Fibroblast of the aortic adventitia (primary cell): ENCODE data around the gene GARIN1A. TPM values are rescaled to one million over a fixed set of nuclear protein-coding genes. Genes with fewer than 3 reads are reported as not detected.
"Not testable (repeated sequence)": the region's sequence is repeated elsewhere in the genome, so short reads cannot be mapped to it uniquely, and the experiment has no call there.

Experiments
- DNase-seq: peaks from one replicate; pipeline ENCODE4 v3.0.0-alpha.2; 2010; ENCODE audit warnings: low read depth
- H3K4me3 ChIP-seq: 2 replicates; pipeline ENCODE4 v1.5.1; 2011; ENCODE audit warnings: low read depth, mild to moderate bottlenecking, control low read depth, low read length, moderate library complexity
- total RNA-seq: library from RNA; depleted of rRNA; stranded (reverse); fragments of >200 nt; gene quantifications from 2 replicates; pipeline ENCODE4 v1.2.3, GENCODE V29; 2012; ENCODE audit warnings: low replicate concordance
- TF ChIP-seq, protein P1 (sequence below): IDR thresholded peaks from 2 replicates; pipeline ENCODE4 v1.5.1; 2011; ENCODE audit warnings: mild to moderate bottlenecking, low read length, control low read depth, inconsistent platforms; ENCODE audit not compliant: insufficient read depth

Gene GARIN1A
- total RNA-seq, 1 donor = 1.2 TPM

DNA sequence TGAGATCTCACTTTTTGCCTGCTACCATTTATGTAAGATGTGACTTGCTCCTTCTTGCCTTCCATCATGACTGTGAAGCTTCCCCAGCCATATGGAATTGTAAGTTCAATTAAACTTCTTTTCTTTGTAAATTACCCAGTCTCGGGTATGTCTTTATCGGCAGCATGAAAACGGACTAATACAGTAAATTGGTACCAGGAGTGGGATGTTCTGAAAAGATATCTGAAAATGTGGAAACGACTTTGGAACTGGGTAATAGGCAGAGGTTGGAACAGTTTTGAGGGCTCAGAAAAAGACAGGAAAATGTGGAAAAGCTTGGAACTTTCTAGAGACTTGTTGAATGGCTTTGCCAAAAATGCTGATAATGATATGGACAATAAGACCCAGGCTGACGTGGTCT lies 10.6 kb upstream of the GARIN1A start:
- no peak overlapping the region for H3K4me3 ChIP-seq
- TF ChIP-seq, protein P1, sequence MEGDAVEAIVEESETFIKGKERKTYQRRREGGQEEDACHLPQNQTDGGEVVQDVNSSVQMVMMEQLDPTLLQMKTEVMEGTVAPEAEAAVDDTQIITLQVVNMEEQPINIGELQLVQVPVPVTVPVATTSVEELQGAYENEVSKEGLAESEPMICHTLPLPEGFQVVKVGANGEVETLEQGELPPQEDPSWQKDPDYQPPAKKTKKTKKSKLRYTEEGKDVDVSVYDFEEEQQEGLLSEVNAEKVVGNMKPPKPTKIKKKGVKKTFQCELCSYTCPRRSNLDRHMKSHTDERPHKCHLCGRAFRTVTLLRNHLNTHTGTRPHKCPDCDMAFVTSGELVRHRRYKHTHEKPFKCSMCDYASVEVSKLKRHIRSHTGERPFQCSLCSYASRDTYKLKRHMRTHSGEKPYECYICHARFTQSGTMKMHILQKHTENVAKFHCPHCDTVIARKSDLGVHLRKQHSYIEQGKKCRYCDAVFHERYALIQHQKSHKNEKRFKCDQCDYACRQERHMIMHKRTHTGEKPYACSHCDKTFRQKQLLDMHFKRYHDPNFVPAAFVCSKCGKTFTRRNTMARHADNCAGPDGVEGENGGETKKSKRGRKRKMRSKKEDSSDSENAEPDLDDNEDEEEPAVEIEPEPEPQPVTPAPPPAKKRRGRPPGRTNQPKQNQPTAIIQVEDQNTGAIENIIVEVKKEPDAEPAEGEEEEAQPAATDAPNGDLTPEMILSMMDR = no peak
- DNase-seq = no peak

DNA sequence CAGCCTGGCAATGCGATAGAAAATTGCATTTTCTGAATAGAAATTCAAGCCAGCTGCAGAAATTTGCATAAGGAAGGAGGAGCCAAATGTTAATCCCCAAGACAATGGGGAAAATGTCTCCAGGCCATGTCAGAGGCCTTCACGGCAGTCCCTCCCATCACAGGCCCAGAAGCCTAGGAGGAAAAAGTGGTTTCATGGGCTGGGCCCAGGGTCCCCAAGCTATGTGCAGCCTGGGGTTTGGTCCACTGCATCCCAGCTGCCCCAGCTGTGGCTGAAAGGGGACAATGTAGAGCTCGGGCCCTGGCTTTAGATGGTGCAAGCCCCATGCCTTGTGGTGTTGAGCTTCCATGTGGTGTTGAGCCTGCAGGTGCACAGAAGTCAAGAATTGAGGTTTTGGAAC lies 10.0 kb upstream of the GARIN1A start:
- DNase-seq = no peak
- TF ChIP-seq, protein P1 = no peak
- no peak overlapping the region for H3K4me3 ChIP-seq

DNA sequence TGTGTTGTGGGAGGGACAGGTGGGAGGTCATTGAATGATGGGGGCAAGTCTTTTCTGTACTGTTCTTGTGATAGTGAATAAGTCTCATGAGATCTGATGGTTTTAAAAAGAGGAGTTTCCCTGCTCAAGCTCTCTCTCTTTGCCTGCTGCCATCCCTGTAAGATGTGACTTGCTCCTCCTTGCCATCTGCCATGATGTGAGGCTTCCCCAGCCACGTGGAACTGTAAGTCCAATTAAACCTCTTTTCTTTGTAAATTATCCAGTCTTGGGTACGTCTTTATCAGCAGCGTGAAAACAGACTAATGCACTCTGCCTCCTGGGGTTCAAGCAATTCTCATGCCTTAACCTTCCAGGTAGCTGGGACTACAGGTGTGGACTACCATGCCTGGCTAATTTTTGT lies 8.9 kb upstream of the GARIN1A start:
- DNase-seq = not testable (repeated sequence)

DNA sequence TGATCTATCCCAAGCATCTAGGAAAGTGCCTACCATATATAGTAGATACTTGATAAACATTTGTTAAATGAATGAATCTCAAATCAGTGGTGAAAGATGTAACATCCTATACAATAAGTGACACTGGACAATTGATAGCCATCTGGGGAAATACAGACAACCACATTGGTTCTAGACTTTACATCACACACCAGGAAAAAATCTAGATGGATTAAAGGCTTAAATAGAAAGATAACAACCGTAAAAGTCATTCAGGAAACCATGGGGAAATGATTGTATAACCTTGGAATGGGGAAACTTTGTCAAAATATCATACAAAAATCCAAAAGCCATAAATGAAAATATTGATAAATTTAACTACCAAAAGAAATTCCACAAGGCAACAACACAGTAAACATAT lies 7.0 kb upstream of the GARIN1A start:
- no peak for DNase-seq
- no peak overlapping the region for H3K4me3 ChIP-seq
- TF ChIP-seq, protein P1 = no peak

More for the DNA sequence above, 8.9 kb upstream of the GARIN1A start:
- not testable (repeated sequence) for H3K4me3 ChIP-seq

DNA sequence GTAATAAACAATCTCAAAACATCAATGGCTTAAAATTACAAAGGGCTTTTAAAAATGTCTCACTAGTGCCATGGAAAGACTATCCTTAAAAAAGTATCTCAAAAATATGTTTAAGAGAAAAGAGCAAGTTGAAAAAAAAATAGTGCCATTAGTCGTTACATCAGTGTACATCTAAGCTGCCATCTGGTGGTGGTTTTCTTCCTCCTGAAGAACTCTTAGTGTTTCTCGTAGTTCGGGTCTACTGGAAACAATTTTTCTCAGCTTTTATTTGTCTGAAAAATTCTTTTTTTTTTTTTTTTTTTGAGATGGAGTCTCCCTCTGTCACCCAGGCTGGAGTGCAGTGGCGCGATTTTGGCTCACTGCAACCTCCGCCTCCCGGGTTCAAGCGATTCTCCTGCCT lies 5.9 kb upstream of the GARIN1A start:
- DNase-seq = peak; percentile 34
- TF ChIP-seq, protein P1 = peak; percentile 31

DNA sequence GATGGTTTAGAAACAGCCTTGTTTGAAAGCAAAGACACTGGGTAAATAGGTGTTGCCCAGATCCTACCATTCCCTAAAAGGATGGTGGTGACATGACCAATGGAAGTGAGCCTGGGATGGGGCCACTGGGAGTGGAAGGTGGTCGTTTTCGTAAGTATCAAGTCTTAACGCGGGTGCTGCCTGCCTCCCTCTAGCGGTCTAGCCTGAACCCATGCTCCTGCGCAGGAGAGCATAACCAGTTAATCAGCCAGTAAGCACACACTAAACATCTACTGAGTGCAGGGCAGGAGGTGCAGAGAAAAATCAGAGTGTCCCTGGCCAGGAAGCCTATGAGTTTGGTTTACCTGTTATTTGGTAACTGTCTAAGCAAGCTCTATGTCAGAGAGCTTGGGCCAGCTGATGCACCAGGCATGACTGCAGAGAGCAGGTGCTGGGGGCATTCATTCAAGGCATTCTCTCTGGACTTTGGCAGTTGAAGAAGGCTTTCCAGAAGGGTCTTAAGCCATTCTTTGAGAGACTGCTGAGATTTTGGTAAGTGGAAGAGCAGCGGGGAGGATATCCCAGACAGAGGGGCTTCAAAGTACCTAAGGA lies 930 bp downstream of the GARIN1A start:
- DNase-seq = peak; percentile 13
- TF ChIP-seq, protein P1 = peak; percentile 57
- no peak overlapping the region for H3K4me3 ChIP-seq

More for the DNA sequence above, 5.9 kb upstream of the GARIN1A start:
- H3K4me3 ChIP-seq = no peak overlapping the region

DNA sequence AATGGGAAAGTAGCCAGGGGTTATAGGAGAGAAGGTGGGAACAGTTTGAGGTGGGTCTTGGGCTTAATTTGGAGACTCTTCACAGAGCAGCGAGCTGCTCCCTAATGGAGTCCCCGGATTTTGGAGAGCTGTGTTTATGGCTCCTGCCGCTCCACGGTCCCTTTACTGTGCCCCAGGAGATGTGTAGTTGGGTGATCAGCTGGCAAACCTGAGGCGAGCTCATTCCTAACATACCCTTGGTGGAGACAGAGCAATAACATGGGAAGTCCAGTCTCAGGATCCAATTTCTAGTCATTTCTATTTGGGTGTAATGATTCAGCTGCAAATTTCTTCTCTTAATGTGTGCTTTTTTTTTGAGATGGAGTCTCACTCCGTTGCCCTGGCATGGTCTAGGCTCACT lies 1.5 kb downstream of the GARIN1A start:
- no peak overlapping the region for H3K4me3 ChIP-seq
- TF ChIP-seq, protein P1 = no peak
- no peak for DNase-seq
